Measurements from ENCODE around the gene UBR4.
"Not testable (repeated sequence)": the region's sequence is repeated elsewhere in the genome, so short reads cannot be mapped to it uniquely, and the experiment has no call there.

The UBR4 gene

GRCh38 chr1:19220991-19221390, 10.9 kb upstream of the UBR4 start:
- Mint-ChIP-seq H3K9me3 (no peaks in the 10 kb centered on the region), H3K27ac (peak overlapping the region; percentile 62), H3K27me3 (ENCODE audit: low read depth, poor library complexity) (no peaks in the 10 kb centered on the region), H3K4me1 (no peaks in the 10 kb centered on the region), H3K4me3 (no peak overlapping the region), H3K36me3 (ENCODE audit: low read depth) (peaks cover 88% of the 10 kb centered on the region)
- TF ChIP-seq CTCF (IDR thresholded peaks at IDR 0.05), result no peak
- no peak for DNase-seq

GRCh38 chr1:19220080-19220846, 10.2 kb upstream of the UBR4 start:
- H3K4me3 Mint-ChIP-seq, result no peak overlapping the region
- peak overlapping the region; percentile 62 for H3K27ac Mint-ChIP-seq
- DNase-seq, result no peak
- H3K36me3 Mint-ChIP-seq (ENCODE audit: low read depth), result peaks cover 84% of the 10 kb centered on the region
- TF ChIP-seq CTCF (IDR thresholded peaks at IDR 0.05), result no peak
- no peaks in the 10 kb centered on the region for H3K9me3 Mint-ChIP-seq
- H3K4me1 Mint-ChIP-seq, result no peaks in the 10 kb centered on the region
- H3K27me3 Mint-ChIP-seq (ENCODE audit: low read depth, poor library complexity), result no peaks in the 10 kb centered on the region

- H3K9me3 Mint-ChIP-seq, result no peaks in the 10 kb centered on the region
- no peak for TF ChIP-seq CTCF (IDR thresholded peaks at IDR 0.05)
- no peak for DNase-seq
- H3K4me1 Mint-ChIP-seq, result no peaks in the 10 kb centered on the region
- H3K4me3 Mint-ChIP-seq, result no peak overlapping the region
- no peaks in the 10 kb centered on the region for H3K27me3 Mint-ChIP-seq (ENCODE audit: low read depth, poor library complexity)
- H3K36me3 Mint-ChIP-seq (ENCODE audit: low read depth), result peaks cover 80% of the 10 kb centered on the region
- no peak overlapping the region for H3K27ac Mint-ChIP-seq
Observed at GRCh38 chr1:19219451-19219850, 9.4 kb upstream of the UBR4 start.

GRCh38 chr1:19216585-19216984, 6.5 kb upstream of the UBR4 start:
- H3K36me3 Mint-ChIP-seq (ENCODE audit: low read depth), result peaks cover 63% of the 10 kb centered on the region
- not testable (repeated sequence) for H3K27me3 Mint-ChIP-seq (ENCODE audit: low read depth, poor library complexity); H3K27ac Mint-ChIP-seq; DNase-seq; H3K9me3 Mint-ChIP-seq; H3K4me3 Mint-ChIP-seq
- peaks cover 15% of the 10 kb centered on the region for H3K4me1 Mint-ChIP-seq

- Mint-ChIP-seq H3K27ac (no peak overlapping the region), H3K36me3 (ENCODE audit: low read depth) (peaks cover 33% of the 10 kb centered on the region), H3K4me3 (no peak overlapping the region), H3K9me3 (no peaks in the 10 kb centered on the region), H3K4me1 (peaks cover 34% of the 10 kb centered on the region), H3K27me3 (ENCODE audit: low read depth, poor library complexity) (no peaks in the 10 kb centered on the region)
- no peak for DNase-seq
- no peak for TF ChIP-seq CTCF (IDR thresholded peaks at IDR 0.05)
Observed at GRCh38 chr1:19213580-19213979, 3.5 kb upstream of the UBR4 start.

GRCh38 chr1:19212167-19212566, 2.1 kb upstream of the UBR4 start:
- Mint-ChIP-seq H3K4me3 (peak overlapping the region; percentile 57), H3K27me3 (ENCODE audit: low read depth, poor library complexity) (no peaks in the 10 kb centered on the region)

More at GRCh38 chr1:19212167-19212566, 2.1 kb upstream of the UBR4 start:
- H3K4me1 Mint-ChIP-seq, result peaks cover 45% of the 10 kb centered on the region
- no peaks in the 10 kb centered on the region for H3K9me3 Mint-ChIP-seq
- peaks cover 24% of the 10 kb centered on the region for H3K36me3 Mint-ChIP-seq (ENCODE audit: low read depth)
- peak overlapping the region; percentile 53 for H3K27ac Mint-ChIP-seq
- DNase-seq, result no peak
- no peak for TF ChIP-seq CTCF (IDR thresholded peaks at IDR 0.05)

All from nephron progenitor cell (in vitro differentiated cells).